K562 (cell line): ENCODE data around the gene ERGIC1. TPM values are rescaled to one million over a fixed set of nuclear protein-coding genes. Genes with fewer than 3 reads are reported as not detected.

Experiments used
- ARID1B ChIP-seq: fragments of 450-650 bp; IDR thresholded peaks from 2 replicates; pipeline ENCODE4 v1.6.1; 2016; ENCODE audit warnings: antibody characterized with exemption, mild to moderate bottlenecking, inconsistent platforms
- ATF1 ChIP-seq, 2 experiments: fragments of 450-650 bp in 1 of 2; IDR thresholded peaks; 2 replicates each; pipeline ENCODE4 v1.6.1; 2016; ENCODE audit warnings: missing compliant biosample characterization in 1 of 2, missing genetic modification characterization in 1 of 2
- CREM ChIP-seq: IDR thresholded peaks from 2 replicates; pipeline ENCODE4 v1.6.1; 2014; ENCODE audit warnings: antibody characterized with exemption, low read depth
- ETV1 ChIP-seq: fragments of 450-650 bp; conservative IDR thresholded peaks from 2 replicates; pipeline ENCODE4 v1.6.1; 2016; ENCODE audit warnings: missing genetic modification characterization, control low read depth, low read depth, missing compliant biosample characterization
- FOXM1 ChIP-seq, 2 experiments: fragments of 450-650 bp in 1 of 2; sonication (generic) in 1 of 2; formaldehyde crosslinking in 1 of 2; IDR thresholded peaks; 2 replicates each; pipeline versions ENCODE4 v1.6.1 to v1.9.0; 2017 to 2022; ENCODE audit warnings: low read depth in 2 of 2, mild to moderate bottlenecking in 2 of 2, missing genetic modification reagents in 1 of 2, moderate library complexity in 1 of 2
- HES1 ChIP-seq: fragments of 450-650 bp; IDR thresholded peaks from 2 replicates; pipeline ENCODE4 v1.6.1; 2016; ENCODE audit warnings: low read depth, mild to moderate bottlenecking, moderate library complexity
- MCM2 ChIP-seq: fragments of 450-650 bp; IDR thresholded peaks from 2 replicates; pipeline ENCODE4 v1.6.1; 2017; ENCODE audit warnings: low read depth, mild to moderate bottlenecking
- MEF2A ChIP-seq: IDR thresholded peaks from 2 replicates; pipeline ENCODE4 v1.6.1; 2011; ENCODE audit warnings: low read depth, mild to moderate bottlenecking, low read length, moderate library complexity; ENCODE audit not compliant: control insufficient read depth
- NFE2 ChIP-seq: IDR thresholded peaks from 2 replicates; pipeline ENCODE4 v1.6.1; 2014; ENCODE audit warnings: antibody characterized with exemption, low read depth
- PBX2 ChIP-seq, 2 experiments: IDR thresholded peaks in 1 of 2; conservative IDR thresholded peaks in 1 of 2; 2 replicates each; pipeline ENCODE4 v1.6.1; 2016; ENCODE audit warnings: low read depth in 2 of 2, mild to moderate bottlenecking in 1 of 2, missing compliant biosample characterization in 1 of 2, missing genetic modification characterization in 1 of 2, moderate library complexity in 1 of 2
- RBM22 ChIP-seq: fragments of 200-400 bp; formaldehyde crosslinking; IDR thresholded peaks from 2 replicates; pipeline ENCODE4 v1.6.1; 2018; ENCODE audit warnings: low read length, low read depth; ENCODE audit not compliant: poor library complexity, severe bottlenecking
- SMARCA4 ChIP-seq: fragments of 450-650 bp; IDR thresholded peaks from 2 replicates; pipeline ENCODE4 v1.6.1; 2016
- STAT5B ChIP-seq: fragments of 250-450 bp; sonication (Bioruptor Pico); IDR thresholded peaks from 2 replicates; pipeline ENCODE4 v1.8.0; 2021; ENCODE audit warnings: mild to moderate bottlenecking, inconsistent platforms
- TAF9B ChIP-seq: fragments of 450-650 bp; IDR thresholded peaks from 2 replicates; pipeline ENCODE4 v1.6.1; 2018; ENCODE audit warnings: mild to moderate bottlenecking; ENCODE audit not compliant: partially characterized antibody
- TFAP4 ChIP-seq: sonication (generic); formaldehyde crosslinking; IDR thresholded peaks from 2 replicates; pipeline ENCODE4 v1.8.0; 2022; ENCODE audit warnings: missing genetic modification reagents, mild to moderate bottlenecking, moderate library complexity, borderline replicate concordance
- TOE1 ChIP-seq, 2 experiments: fragments of 450-650 bp in 1 of 2; sonication (generic) in 1 of 2; formaldehyde crosslinking in 1 of 2; IDR thresholded peaks; 2 replicates each; pipeline versions ENCODE4 v1.7.1 to v1.8.0; 2016 to 2022; ENCODE audit warnings: borderline replicate concordance in 2 of 2, mild to moderate bottlenecking in 2 of 2, antibody characterized with exemption in 1 of 2, inconsistent platforms in 1 of 2, low read depth in 1 of 2, missing genetic modification reagents in 1 of 2, moderate library complexity in 1 of 2
- U2AF1 ChIP-seq: fragments of 200-400 bp; formaldehyde crosslinking; optimal IDR thresholded peaks from 2 replicates; pipeline ENCODE3; 2017; ENCODE audit warnings: mild to moderate bottlenecking, low read depth, low read length, moderate library complexity
- YBX1 ChIP-seq: fragments of 450-650 bp; IDR thresholded peaks from 2 replicates; pipeline ENCODE4 v1.7.1; 2016; ENCODE audit warnings: mild to moderate bottlenecking
- ZC3H11A ChIP-seq: IDR thresholded peaks from 2 replicates; pipeline ENCODE4 v1.6.1; 2012; ENCODE audit warnings: low read depth, low read length, improper control_type of control experiment
- ZNF408 ChIP-seq: fragments of 250-450 bp; sonication (Bioruptor Pico); IDR thresholded peaks from 2 replicates; pipeline ENCODE4 v1.4.0; 2020; ENCODE audit warnings: low read depth, mild to moderate bottlenecking, moderate library complexity
- ZNF551 ChIP-seq: fragments of 250-450 bp; sonication (Bioruptor Pico); IDR thresholded peaks from 2 replicates; pipeline ENCODE4 v1.5.0; 2021; ENCODE audit warnings: mild to moderate bottlenecking, moderate library complexity
- ZNF655 ChIP-seq: fragments of 250-450 bp; sonication (Bioruptor Pico); IDR thresholded peaks from 2 replicates; pipeline ENCODE4 v1.5.0; 2021
- polyA plus RNA-seq, 8 experiments: library from polyadenylated mRNA; depleted of rRNA in 4 of 8; stranded (reverse) in 5 of 8; unstranded in 3 of 8; fragments of >200 nt; fragmentation: Nextera tagmentation in 2 of 8; fragmentation: Illumina TruSeq in 1 of 8; extraction: Ambion mirVana in 2 of 8; extraction: Trizol in 1 of 8; gene quantifications; 2 replicates each; pipeline versions ENCODE4 v1.2.1 to v1.2.3, GENCODE V29; 2011 to 2014; ENCODE audit warnings: inconsistent platforms in 1 of 8, missing spikeins in 1 of 8
- total RNA-seq, 7 experiments: library from RNA; depleted of rRNA in 6 of 7; stranded (reverse); fragments of >200 nt in 6 of 7; fragmentation: Illumina TruSeq in 2 of 7; extraction: Trizol in 2 of 7; gene quantifications; 2 replicates each; pipeline versions ENCODE4 v1.2.1 to v1.2.3, GENCODE V29; 2011 to 2021; ENCODE audit warnings: low replicate concordance in 1 of 7

ERGIC1 gene
- total and polyA plus RNA-seq, 9 of the 15 experiments (the other 6 are each of a cell fraction or from before 2014, with no cell fraction given) = 5.5 to 68.4 (median 36.4) TPM

DNA sequence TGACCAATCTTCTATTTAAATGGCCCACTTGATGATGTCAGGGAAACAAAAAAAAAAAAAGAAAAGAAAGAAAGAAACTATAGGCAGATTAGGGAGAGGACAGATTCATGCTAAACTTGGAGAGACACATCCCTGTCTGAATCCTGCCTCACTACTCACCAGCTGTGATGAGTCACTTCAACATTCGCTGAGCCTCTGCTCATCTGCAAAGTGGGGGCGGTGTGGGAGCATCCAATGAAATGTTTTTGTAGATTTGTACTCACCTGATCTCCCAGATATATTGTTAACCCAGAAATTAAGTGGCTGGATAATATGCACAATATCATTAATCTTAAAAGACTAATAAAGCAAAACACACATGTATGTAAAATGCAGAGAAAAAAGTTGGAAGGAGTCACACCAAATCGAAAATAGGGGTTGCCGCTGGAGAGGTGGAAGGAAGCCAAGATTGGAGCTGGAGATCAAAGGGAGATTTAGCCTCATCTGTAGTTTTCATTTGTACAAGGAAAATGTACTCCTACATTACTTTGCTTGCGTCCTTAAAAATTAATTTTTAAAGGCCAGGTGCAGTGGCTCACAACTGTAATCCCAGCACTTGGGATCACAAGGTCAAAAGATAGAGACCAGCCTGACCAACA, 17.0 kb upstream of the ERGIC1 start (continued):
- no peak for TF ChIP-seq PBX2 (CRISPR knock-in tag; IDR thresholded peaks at IDR 0.05; ENCODE audit: low read depth)
- 0 out of 2 replicates have a peak, but pooled peaks have one; percentile 35 for TF ChIP-seq PBX2 (tag; conservative IDR thresholded peaks at IDR 0.05; ENCODE audit: low read depth)
- peak; percentile 70 for TF ChIP-seq SMARCA4
- TF ChIP-seq ZNF408 = no peak
- peak; percentile 65 for TF ChIP-seq NFE2
- no peak for TF ChIP-seq ZNF551 (CRISPR knock-in tag)
- peak; percentile 58 for TF ChIP-seq TAF9B
- TF ChIP-seq YBX1 = no peak
- TF ChIP-seq ZNF655 (CRISPR knock-in tag) = no peak
- no peak for TF ChIP-seq ZC3H11A
- TF ChIP-seq CREM = 0 out of 2 replicates have a peak, but pooled peaks have one; percentile 9
- TF ChIP-seq TFAP4 (CRISPR knock-in tag) = peak; percentile 74
- TF ChIP-seq STAT5B = no peak
- no peak for TF ChIP-seq HES1
- TF ChIP-seq MCM2 = no peak
- TF ChIP-seq RBM22 = no peak
- peak; percentile 60 for TF ChIP-seq ARID1B
- no peak for TF ChIP-seq U2AF1
- TF ChIP-seq TOE1 (IDR thresholded peaks at IDR 0.05; ENCODE audit: borderline replicate concordance) = no peak
- TF ChIP-seq TOE1 (CRISPR knock-in tag; IDR thresholded peaks at IDR 0.05; ENCODE audit: borderline replicate concordance, low read depth) = no peak
- TF ChIP-seq FOXM1 (IDR thresholded peaks at IDR 0.05; ENCODE audit: low read depth) = no peak
- TF ChIP-seq FOXM1 (CRISPR knock-in tag; IDR thresholded peaks at IDR 0.05; ENCODE audit: low read depth) = no peak
- TF ChIP-seq ETV1 (tag) = no peak
- no peak for TF ChIP-seq MEF2A
- no peak for TF ChIP-seq ATF1 (CRISPR knock-in tag; IDR thresholded peaks at IDR 0.05)
- TF ChIP-seq ATF1 (tag; IDR thresholded peaks at IDR 0.05) = 0 out of 2 replicates have a peak, but pooled peaks have one; percentile 32
